ENCODE data around the gene BARHL2. TPM values are rescaled to one million over a fixed set of nuclear protein-coding genes. Genes with fewer than 3 reads are reported as not detected.

BARHL2 gene
- total RNA-seq, 2 donors from 2014 or later, result not detected

GRCh38 chr1:90731382-90732050 is 14.4 kb upstream of the BARHL2 start:
- no peak for DNase-seq (ENCODE audit: low spot score)
- H3K27ac ChIP-seq, result no peak overlapping the region

GRCh38 chr1:90730243-90731022 is 13.3 kb upstream of the BARHL2 start:
- peak overlapping the region; percentile 49 for H3K4me3 ChIP-seq
- H3K27me3 ChIP-seq (replicated peaks; ENCODE audit: insufficient read depth), result peaks cover 31% of the 10 kb centered on the region
- H3K36me3 ChIP-seq, result no peaks in the 10 kb centered on the region
- DNase-seq (ENCODE audit: low spot score), result no peak
- no peak for TF ChIP-seq CTCF (IDR thresholded peaks at IDR 0.05)
- no peak for ATAC-seq (ENCODE audit: insufficient number of reproducible peaks, low FRiP score, low read depth)
- H3K9me3 ChIP-seq, result no peaks in the 10 kb centered on the region
- no peak overlapping the region for H3K27ac ChIP-seq
- H3K4me1 ChIP-seq (ENCODE audit: control insufficient read depth in 1 of 2, low read depth in 2 of 2), result peaks cover 5 to 25% of the 10 kb centered on the region in 2 donors

More at GRCh38 chr1:90731382-90732050, 14.4 kb upstream of the BARHL2 start:
- no peak for TF ChIP-seq CTCF (IDR thresholded peaks at IDR 0.05)
- peaks cover 22% of the 10 kb centered on the region for H3K27me3 ChIP-seq (replicated peaks; ENCODE audit: insufficient read depth)
- H3K36me3 ChIP-seq, result no peaks in the 10 kb centered on the region
- peaks cover 5 to 14% of the 10 kb centered on the region in 2 donors for H3K4me1 ChIP-seq (ENCODE audit: control insufficient read depth in 1 of 2, low read depth in 2 of 2)
- H3K4me3 ChIP-seq, result no peak overlapping the region
- no peaks in the 10 kb centered on the region for H3K9me3 ChIP-seq
- no peak for ATAC-seq (ENCODE audit: insufficient number of reproducible peaks, low FRiP score, low read depth)

GRCh38 chr1:90729504-90730242 is 12.6 kb upstream of the BARHL2 start:
- Histone ChIP-seq H3K27me3 (replicated peaks; ENCODE audit: insufficient read depth) (peaks cover 39% of the 10 kb centered on the region), H3K27ac (peak overlapping the region in 1 of 2 donors; percentile 30), H3K4me1 (ENCODE audit: control insufficient read depth in 1 of 2, low read depth in 2 of 2) (peaks cover 10 to 32% of the 10 kb centered on the region in 2 donors), H3K36me3 (no peaks in the 10 kb centered on the region), H3K9me3 (no peaks in the 10 kb centered on the region), H3K4me3 (peak overlapping the region; percentile 6)
- no peak for TF ChIP-seq CTCF (IDR thresholded peaks at IDR 0.05)
- ATAC-seq (ENCODE audit: insufficient number of reproducible peaks, low FRiP score, low read depth) (no peak), DNase-seq (ENCODE audit: low spot score) (no peak)

- Histone ChIP-seq H3K27ac (no peak overlapping the region), H3K9me3 (no peaks in the 10 kb centered on the region), H3K27me3 (replicated peaks; ENCODE audit: insufficient read depth) (peaks cover 48% of the 10 kb centered on the region), H3K36me3 (no peaks in the 10 kb centered on the region), H3K4me3 (no peak overlapping the region), H3K4me1 (ENCODE audit: control insufficient read depth in 1 of 2, low read depth in 2 of 2) (peaks cover 11 to 40% of the 10 kb centered on the region in 2 donors)
- DNase-seq (ENCODE audit: low spot score), result no peak
- TF ChIP-seq CTCF (IDR thresholded peaks at IDR 0.05), result no peak
- ATAC-seq (ENCODE audit: insufficient number of reproducible peaks, low FRiP score, low read depth), result no peak
These were observed 11.6 kb upstream of the BARHL2 start for GRCh38 chr1:90728502-90729287.

Data from thoracic aorta (tissue), 2 donors.